Neural progenitor cell (in vitro differentiated cells): ENCODE data around the gene RAD51B.

ENCODE experiments used
- EZH2 ChIP-seq: fragments of 200-600 bp; sonication (generic); IDR thresholded peaks from 2 replicates; pipeline ENCODE4 v1.6.1; 2017; ENCODE audit warnings: antibody characterized with exemption, mild to moderate bottlenecking, moderate library complexity
- EZH2phosphoT487 ChIP-seq: fragments of 200-600 bp; sonication (generic); IDR thresholded peaks from 2 replicates; pipeline ENCODE4 v1.6.1; 2017; ENCODE audit warnings: antibody characterized with exemption
- TF ChIP-seq, protein P1 (sequence below): fragments of 200-600 bp; sonication (generic); IDR thresholded peaks from 2 replicates; pipeline ENCODE4 v1.5.1; 2017; ENCODE audit warnings: antibody characterized with exemption, mild to moderate bottlenecking

DNA sequence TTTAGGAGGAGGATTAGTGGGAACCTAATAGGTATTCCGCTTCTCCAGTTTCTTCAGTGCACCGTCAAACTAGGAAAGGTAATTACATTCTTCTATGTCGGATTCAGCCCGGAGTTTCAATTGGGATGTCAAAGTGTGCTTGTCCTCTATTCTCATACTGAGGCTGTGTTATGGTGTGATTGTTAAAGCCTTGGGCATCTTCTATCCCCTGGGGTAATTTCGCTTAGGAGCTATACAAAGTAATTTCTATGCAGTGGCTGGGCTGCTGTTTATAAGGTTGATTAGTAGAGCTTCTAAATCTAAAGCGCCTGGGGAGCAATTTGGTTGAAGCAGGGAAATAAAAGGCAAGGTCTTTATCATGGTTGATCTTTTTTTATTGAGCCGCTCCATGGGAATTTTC lies 573.7 kb downstream of the RAD51B start:
- TF ChIP-seq, protein P1, sequence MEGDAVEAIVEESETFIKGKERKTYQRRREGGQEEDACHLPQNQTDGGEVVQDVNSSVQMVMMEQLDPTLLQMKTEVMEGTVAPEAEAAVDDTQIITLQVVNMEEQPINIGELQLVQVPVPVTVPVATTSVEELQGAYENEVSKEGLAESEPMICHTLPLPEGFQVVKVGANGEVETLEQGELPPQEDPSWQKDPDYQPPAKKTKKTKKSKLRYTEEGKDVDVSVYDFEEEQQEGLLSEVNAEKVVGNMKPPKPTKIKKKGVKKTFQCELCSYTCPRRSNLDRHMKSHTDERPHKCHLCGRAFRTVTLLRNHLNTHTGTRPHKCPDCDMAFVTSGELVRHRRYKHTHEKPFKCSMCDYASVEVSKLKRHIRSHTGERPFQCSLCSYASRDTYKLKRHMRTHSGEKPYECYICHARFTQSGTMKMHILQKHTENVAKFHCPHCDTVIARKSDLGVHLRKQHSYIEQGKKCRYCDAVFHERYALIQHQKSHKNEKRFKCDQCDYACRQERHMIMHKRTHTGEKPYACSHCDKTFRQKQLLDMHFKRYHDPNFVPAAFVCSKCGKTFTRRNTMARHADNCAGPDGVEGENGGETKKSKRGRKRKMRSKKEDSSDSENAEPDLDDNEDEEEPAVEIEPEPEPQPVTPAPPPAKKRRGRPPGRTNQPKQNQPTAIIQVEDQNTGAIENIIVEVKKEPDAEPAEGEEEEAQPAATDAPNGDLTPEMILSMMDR: no peak
- TF ChIP-seq EZH2 (no peak), EZH2phosphoT487 (no peak)
